ENCODE results near the gene C12orf76. TPM values are rescaled to one million over a fixed set of nuclear protein-coding genes. Genes with fewer than 3 reads are reported as not detected.

Gene C12orf76
- total and polyA plus RNA-seq, 9 of the 15 experiments (the other 6 are each of a cell fraction or from before 2014, with no cell fraction given) = 6.3 to 38.6 (median 12.3) TPM

DNA sequence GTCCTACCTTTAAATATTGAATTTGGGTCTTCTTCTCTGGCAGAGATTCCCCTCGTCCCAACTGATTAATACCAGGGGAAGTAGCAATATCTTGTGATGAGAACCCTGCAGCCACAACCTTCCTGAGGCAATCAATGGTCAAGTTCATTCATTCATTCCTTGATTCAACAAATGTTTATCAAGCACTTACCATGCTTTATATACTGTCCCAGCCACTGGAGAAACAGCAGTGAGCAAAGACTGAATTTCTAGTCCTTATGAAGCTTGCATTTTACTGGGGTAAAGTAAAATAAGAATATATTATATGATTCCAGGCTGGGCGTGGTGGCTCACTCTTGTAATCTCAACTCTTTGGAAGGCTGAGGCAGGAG lies 51.9 kb downstream of the C12orf76 start (continued):
- TF ChIP-seq, protein P1, sequence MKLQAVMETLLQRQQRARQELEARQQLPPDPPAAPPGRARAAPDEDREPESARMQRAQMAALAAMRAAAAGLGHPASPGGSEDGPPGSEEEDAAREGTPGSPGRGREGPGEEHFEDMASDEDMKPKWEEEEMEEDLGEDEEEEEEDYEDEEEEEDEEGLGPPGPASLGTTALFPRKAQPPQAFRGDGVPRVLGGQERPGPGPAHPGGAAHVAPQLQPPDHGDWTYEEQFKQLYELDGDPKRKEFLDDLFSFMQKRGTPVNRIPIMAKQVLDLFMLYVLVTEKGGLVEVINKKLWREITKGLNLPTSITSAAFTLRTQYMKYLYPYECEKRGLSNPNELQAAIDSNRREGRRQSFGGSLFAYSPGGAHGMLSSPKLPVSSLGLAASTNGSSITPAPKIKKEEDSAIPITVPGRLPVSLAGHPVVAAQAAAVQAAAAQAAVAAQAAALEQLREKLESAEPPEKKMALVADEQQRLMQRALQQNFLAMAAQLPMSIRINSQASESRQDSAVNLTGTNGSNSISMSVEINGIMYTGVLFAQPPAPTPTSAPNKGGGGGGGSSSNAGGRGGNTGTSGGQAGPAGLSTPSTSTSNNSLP (IDR thresholded peaks at IDR 0.05; ENCODE audit: borderline replicate concordance, low read depth, low read length) = peak; percentile 56; the same call in 1 of the 2 replicates
- TF ChIP-seq OTX1 (CRISPR knock-in tag; IDR thresholded peaks at IDR 0.05) (no peak), GTF2E2 (tag; IDR thresholded peaks at IDR 0.05) (0 out of 2 replicates have a peak, but pooled peaks have one; percentile 32), ZNF24 (IDR thresholded peaks at IDR 0.05) (peak; percentile 96), ARNT (IDR thresholded peaks at IDR 0.05) (peak in 1 of 2 experiments; percentile 47; a peak in 1 of 4 replicates), FOXJ2 (tag; IDR thresholded peaks at IDR 0.05) (no peak), PML (IDR thresholded peaks at IDR 0.05; ENCODE audit: low read length) (0 out of 2 replicates have a peak, but pooled peaks have one; percentile 12), ATF7 (IDR thresholded peaks at IDR 0.05) (no peak; the same call in 1 of the 2 replicates), SRF (CRISPR knock-in tag; IDR thresholded peaks at IDR 0.05) (no peak), GABPB1 (CRISPR knock-in tag; IDR thresholded peaks at IDR 0.05) (0 out of 2 replicates have a peak, but pooled peaks have one; percentile 36), GTF2B (IDR thresholded peaks at IDR 0.05; ENCODE audit: extremely low read depth, insufficient read length) (no peak), KLF1 (tag; IDR thresholded peaks at IDR 0.05) (no peak), ZNF699 (CRISPR knock-in tag; IDR thresholded peaks at IDR 0.05; ENCODE audit: insufficient replicate concordance) (no peak)
- TF ChIP-seq, protein P2, sequence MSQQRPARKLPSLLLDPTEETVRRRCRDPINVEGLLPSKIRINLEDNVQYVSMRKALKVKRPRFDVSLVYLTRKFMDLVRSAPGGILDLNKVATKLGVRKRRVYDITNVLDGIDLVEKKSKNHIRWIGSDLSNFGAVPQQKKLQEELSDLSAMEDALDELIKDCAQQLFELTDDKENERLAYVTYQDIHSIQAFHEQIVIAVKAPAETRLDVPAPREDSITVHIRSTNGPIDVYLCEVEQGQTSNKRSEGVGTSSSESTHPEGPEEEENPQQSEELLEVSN (IDR thresholded peaks at IDR 0.05; ENCODE audit: borderline replicate concordance in 1 of 2, extremely low read depth in 1 of 2, insufficient read depth in 1 of 2, insufficient read length in 1 of 2, low read depth in 1 of 2, low read length in 1 of 2, poor library complexity in 1 of 2, severe bottlenecking in 1 of 2) = no peak
- TF ChIP-seq, protein P3, sequence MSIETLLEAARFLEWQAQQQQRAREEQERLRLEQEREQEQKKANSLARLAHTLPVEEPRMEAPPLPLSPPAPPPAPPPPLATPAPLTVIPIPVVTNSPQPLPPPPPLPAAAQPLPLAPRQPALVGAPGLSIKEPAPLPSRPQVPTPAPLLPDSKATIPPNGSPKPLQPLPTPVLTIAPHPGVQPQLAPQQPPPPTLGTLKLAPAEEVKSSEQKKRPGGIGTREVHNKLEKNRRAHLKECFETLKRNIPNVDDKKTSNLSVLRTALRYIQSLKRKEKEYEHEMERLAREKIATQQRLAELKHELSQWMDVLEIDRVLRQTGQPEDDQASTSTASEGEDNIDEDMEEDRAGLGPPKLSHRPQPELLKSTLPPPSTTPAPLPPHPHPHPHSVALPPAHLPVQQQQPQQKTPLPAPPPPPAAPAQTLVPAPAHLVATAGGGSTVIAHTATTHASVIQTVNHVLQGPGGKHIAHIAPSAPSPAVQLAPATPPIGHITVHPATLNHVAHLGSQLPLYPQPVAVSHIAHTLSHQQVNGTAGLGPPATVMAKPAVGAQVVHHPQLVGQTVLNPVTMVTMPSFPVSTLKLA (conservative IDR thresholded peaks at IDR 0.05) = peak in 1 of 2 experiments; percentile 8; a peak in 2 of 4 replicates

Measured in K562 (cell line).